Renal cortical epithelial cell (primary cell): ENCODE data around the gene OR2M2. TPM values are rescaled to one million over a fixed set of nuclear protein-coding genes. Genes with fewer than 3 reads are reported as not detected.

ENCODE experiments used
- DNase-seq: peaks from one replicate; pipeline ENCODE4 v3.0.0-alpha.2; 2011; ENCODE audit warnings: low read depth
- total RNA-seq: library from RNA; depleted of rRNA; stranded (reverse); fragments of >200 nt; gene quantifications from 2 replicates; pipeline ENCODE4 v1.2.3, GENCODE V29; 2014

OR2M2 gene
- total RNA-seq: not detected in 2 replicates

DNA sequence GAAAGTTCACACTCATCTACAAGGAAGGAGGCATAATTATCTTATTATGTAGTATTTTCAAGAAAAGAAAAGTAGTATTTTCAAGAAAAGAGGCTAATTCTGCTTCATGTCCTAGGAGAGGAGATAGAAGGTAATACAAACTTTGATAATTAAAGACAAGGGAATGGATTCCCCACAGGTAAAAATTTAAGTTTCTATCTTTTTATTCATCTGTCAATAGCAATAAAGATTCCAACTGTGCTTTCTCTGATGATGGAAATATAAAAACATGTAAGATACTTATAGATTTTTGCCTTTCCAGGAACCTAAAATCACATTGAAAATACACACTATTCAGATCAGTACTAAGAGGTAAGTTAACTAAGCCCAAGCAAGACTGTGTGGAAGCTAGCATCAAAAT, at the start of gene OR2M2:
Gene OR2M2, plus strand, starts transcription at position 301 of the 400 bp plus-strand sequence. CDS start 5,165 bp downstream, outside the sequence.
- no peak for DNase-seq

DNA sequence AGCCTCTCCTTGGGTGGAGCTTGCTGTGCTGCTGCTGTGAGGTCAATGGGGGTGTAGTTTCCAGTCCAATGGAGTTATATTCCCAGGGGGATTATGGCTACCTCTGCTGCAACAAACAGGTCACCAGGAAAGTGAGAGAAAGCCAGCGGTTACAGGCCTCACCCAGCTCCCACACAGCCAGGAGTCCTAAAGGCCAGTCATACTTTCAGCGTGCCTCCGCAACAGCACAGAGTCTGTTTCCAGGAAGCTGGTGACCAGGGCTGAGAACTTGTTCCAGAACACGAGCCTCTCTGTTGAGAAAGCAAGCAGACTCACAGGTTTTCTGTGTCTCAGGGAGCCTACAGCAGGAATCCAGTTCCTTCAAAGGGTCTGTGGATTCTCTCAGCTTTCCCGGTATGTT, 47.0 kb upstream of the OR2M2 start:
- no peak for DNase-seq

GRCh38 chr1:248136811-248137210, 37.8 kb upstream of the OR2M2 start:
- DNase-seq: no peak

- DNase-seq: no peak
Measured at GRCh38 chr1:248140846-248141245, 33.8 kb upstream of the OR2M2 start.

DNA sequence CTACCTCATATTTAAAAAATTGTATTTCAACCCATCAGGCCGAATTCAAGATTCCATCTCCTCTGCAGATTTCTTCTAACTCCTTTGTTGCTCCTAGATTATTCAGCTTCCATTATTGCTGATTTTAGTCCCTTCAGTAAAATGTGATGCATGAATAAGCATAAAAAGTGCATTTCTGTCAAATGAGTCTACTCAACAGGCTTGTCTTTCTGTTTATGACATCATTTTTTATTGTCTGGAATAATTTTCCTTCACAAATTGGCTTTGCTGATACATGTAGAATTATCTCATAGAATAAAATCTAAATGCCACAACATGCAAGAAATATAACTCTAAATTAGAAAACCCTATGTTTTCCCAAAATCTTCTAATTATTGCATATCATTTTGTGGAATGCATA, 31.3 kb upstream of the OR2M2 start:
- no peak for DNase-seq

- no peak for DNase-seq
Measured at GRCh38 chr1:248144513-248145198, 30.0 kb upstream of the OR2M2 start, which contains the start of gene OR2M5. TSS of gene OR2M5 (plus strand) at chr1:248145148. CDS start at chr1:248145148, 0 bp downstream.

DNA sequence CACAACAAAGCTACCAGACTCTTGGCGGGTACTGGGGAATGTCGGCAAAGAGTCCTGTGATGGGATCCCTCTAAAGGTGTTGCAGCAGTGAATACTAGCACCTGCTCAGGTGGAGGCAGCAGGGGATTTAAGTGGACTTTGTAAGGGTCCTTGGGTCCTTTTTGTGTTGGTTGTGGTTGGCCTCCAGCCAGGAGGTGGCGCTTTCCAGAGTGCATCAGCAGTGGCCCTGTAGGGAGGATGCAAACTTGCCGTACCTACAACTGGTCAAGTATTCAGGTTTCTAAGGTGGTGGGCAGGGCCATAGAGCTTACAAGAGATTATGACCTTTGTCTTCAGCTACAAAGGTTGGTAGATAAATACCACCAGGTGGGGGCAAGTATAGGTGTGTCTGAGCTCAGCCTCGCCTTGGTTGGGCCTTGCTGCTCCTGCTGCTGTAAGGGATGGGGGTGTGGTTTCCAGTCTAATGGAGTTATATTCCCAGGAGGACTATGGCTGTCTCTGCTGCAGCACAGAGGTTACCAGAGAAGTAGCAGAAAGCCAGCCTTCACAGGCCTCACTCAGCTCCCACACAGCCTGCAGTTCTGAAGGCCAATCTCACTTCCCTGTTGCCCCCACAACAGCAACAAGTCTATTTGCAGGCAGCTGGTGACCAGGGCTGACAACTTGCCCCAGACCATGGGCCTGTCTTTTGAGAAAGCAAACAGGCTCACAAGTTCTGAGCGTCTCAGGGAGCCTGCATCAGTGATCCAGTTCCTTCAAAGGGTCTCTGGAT, 22.4 kb upstream of the OR2M2 start:
- DNase-seq: no peak

- DNase-seq: no peak
Measured at GRCh38 chr1:248155927-248156326, 18.7 kb upstream of the OR2M2 start.

- DNase-seq: no peak
Measured at GRCh38 chr1:248158758-248159157, 15.9 kb upstream of the OR2M2 start.

DNA sequence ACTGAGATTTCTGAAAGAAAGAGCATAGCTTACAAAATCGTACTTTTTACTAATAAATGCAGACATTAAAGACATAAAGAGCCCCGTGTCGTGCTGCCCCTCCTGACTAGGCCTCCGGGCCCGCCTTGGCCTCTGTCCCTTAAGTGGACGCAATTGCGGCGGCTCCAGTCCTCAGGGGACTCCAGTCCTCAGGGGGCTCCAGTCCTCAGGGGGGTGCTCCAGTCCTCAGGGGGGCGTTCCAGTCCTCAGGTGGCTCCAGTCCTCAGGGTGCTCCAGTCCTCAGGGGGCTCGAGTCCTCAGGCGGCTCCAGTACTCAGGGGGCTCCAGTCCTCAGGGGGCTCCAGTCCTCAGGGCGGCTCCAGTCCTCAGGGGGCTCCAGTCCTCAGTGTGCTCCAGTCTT, 10.6 kb upstream of the OR2M2 start:
- no peak for DNase-seq

DNA sequence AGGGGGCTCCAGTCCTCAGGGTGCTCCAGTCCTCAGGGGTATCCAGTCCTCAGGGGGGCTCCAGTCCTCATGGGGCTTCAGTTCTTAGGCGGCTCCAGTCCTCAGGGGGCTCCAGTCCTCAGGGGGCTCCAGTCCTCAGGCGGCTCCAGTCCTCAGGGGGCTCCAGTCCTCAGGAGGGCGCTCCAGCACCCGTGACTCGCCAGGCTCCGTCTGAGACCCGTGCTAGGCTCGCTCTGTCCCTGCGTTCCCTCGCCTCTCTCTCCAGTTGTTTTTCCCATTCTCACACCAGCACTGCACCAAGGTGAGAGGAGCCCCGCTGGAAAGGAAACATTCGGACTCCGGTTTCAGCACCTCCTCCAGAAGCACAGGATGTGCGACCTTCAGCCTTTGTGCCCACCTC, 9.4 kb upstream of the OR2M2 start:
- DNase-seq: no peak

DNA sequence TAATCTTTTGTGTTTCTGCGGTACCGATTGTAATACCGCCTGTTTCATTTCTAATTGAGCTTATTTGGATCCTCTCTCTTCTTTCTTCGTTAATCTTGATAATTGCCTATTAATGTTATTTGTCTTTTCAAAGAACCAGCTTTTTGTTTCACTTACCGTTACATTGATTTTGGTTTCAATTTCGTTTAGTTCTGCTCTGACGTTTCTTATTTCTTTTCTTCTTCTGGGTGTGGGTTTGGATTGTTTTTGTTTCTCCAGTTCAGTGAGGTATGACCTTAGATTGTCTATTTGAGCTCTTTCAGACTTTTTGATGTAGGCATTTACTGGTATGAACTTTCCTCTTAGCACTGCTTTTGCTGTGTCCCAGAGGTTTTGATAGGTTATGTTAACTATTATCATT, 9.4 kb downstream of the OR2M2 start:
- no peak for DNase-seq

DNA sequence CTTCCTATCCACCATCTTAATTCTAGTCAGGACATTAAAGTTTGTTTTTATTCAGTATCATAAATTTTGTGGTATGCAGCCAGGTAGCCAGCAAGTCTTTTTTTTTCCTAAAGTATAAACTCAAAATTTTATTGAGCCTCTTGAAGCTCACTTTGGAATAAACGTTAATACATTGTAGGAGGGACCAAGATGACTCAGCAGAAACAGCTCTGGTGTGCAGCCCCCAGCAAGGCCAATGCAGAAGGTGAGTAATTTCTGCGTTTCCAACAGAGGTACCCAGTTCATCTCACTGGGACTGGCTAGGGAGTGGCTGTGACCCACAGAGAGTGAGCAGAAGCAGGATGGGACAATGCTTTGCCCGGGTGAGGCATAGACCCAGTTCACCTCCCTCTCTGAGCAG, 12.7 kb downstream of the OR2M2 start:
- no peak for DNase-seq

- DNase-seq: no peak
Measured at GRCh38 chr1:248189026-248189425, 14.4 kb downstream of the OR2M2 start.

DNA sequence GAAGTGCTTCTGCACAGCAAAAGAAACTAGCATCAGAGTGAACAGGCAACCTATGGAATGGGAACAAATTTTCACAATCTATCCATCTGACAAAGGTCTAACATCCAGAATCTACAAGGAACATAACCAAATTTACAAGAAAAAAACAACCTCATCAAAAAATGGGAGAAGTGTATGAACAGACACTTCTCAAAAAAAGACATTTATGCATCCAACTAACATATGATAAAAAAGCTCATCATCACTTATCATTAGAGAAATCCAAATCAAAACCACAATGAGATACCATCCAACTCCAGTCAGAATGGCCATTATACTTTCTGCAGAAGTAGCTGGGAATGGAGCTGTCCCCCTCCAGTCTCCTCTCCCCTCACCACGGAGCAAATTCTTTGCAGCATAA, 19.5 kb downstream of the OR2M2 start:
- DNase-seq: no peak

GRCh38 chr1:248196965-248197364, 22.3 kb downstream of the OR2M2 start, which contains the start of gene OR2M3:
TSS of gene OR2M3 (plus strand) at chr1:248197265. CDS start at chr1:248203068, 5,803 bp downstream.
- DNase-seq: no peak

GRCh38 chr1:248215880-248216279, 41.3 kb downstream of the OR2M2 start:
- no peak for DNase-seq

DNA sequence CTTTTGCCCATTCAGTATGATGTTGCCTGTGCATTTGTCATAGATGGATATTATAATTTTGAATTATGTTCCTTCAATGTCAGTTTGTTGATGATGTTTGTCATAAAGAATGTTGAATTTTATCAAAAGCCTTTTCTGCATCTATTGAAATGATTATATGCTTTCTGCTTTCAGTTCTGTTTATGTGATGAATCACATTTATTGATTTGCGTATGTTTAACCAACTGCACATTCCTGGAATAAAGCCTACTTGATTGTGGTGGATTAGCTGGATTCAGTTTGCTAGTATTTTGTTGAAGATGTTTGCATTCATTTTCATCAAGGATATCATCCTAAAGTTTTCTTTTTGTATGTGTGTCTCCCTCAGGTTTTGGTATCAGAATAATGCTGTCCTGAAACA, 50.9 kb downstream of the OR2M2 start:
- DNase-seq: no peak

GRCh38 chr1:248229360-248229908, 54.8 kb downstream of the OR2M2 start:
- no peak for DNase-seq
